Astrocyte of the cerebellum (primary cell): ENCODE results near the gene SZT2.
"Not testable (repeated sequence)": the region's sequence is repeated elsewhere in the genome, so short reads cannot be mapped to it uniquely, and the experiment has no call there.

Experiments used
- DNase-seq: peaks from one replicate; pipeline ENCODE4 v3.0.0-alpha.2; 2011; ENCODE audit warnings: low read depth
- H3K4me3 ChIP-seq: 2 replicates; pipeline ENCODE4 v1.5.1; 2011; ENCODE audit warnings: mild to moderate bottlenecking, low read depth, low read length, moderate library complexity
- in situ Hi-C: cut with HindIII; loops from 2 replicates; pipeline ENCODE4 v1.10.0; 2017; ENCODE audit warnings: low sequenced_read_pairs
- TF ChIP-seq, protein P1 (sequence below): IDR thresholded peaks from 2 replicates; pipeline ENCODE4 v1.5.1; 2012; ENCODE audit warnings: low read length, low read depth, moderate library complexity, mild to moderate bottlenecking; ENCODE audit errors: missing control alignments

The SZT2 gene

DNA sequence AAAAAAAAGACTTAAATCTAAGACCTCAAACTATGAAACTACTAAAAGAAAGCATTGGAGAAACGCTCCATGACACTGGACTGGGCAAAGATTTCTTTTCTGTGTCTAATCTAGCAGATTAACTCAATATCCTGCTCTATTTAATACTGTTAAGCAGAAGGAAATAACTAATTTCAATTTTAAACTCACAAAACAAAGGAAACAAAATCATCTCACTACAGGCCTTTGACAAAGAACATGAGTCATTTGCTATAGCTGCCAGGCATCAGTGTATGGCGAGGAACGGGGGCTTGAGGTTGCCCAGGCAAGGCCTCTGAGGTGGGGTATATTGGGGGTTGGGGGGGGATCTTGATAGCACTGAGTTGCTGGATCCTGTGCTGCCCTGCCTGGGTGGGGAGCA is 20.9 kb downstream of the SZT2 start:
- TF ChIP-seq, protein P1, sequence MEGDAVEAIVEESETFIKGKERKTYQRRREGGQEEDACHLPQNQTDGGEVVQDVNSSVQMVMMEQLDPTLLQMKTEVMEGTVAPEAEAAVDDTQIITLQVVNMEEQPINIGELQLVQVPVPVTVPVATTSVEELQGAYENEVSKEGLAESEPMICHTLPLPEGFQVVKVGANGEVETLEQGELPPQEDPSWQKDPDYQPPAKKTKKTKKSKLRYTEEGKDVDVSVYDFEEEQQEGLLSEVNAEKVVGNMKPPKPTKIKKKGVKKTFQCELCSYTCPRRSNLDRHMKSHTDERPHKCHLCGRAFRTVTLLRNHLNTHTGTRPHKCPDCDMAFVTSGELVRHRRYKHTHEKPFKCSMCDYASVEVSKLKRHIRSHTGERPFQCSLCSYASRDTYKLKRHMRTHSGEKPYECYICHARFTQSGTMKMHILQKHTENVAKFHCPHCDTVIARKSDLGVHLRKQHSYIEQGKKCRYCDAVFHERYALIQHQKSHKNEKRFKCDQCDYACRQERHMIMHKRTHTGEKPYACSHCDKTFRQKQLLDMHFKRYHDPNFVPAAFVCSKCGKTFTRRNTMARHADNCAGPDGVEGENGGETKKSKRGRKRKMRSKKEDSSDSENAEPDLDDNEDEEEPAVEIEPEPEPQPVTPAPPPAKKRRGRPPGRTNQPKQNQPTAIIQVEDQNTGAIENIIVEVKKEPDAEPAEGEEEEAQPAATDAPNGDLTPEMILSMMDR, result no peak
- no peak for DNase-seq
- H3K4me3 ChIP-seq, result no peak overlapping the region
- in situ Hi-C loops, result no loop called here

DNA sequence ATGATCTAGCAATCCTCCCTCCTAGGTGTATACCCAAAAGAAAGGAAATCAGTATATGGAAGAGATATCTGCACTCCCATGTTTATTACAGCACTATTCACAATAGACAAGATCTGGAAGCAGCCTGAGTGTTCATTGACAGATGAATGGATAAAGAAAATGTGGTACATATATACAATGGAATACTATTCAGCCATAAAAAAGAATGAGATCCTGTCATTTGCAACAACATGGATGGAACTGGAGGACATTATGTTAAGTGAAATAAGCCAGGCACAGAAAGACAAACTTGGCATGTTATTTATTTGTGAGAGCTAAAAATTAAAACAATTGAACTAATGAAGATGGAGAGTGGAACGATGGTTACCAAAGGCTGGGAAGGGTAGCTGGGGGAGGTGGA is 23.7 kb downstream of the SZT2 start:
- DNase-seq, H3K4me3 ChIP-seq, in situ Hi-C loops: not testable (repeated sequence)

DNA sequence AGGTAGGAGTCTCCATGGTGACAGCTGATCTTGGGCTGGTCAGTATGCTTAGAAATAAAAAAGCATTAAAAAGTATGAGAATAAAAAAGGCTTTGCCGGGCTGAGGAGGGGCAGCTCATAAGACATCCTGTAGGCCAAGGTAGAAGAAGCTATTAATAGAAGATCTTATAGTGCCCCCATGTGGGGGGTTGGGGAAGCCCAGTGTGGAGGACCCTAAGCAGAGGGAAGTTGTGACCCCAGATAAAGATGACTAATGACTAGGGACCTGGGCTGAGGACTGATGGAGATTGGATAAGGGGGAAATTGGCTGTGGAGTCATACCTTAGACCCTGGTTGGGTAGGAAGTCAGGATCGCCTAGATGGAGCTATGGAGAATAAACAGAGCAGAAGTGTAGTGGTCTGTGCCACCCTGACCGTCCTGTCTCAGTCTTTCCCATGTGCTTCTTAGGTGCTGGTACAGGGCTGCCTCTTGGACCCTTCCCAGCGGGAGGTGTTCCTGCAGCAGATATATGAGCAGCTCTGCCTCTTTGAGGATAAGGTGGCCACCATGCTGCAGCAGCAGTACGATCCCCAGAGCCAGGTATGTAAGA is 25.0 kb downstream of the SZT2 start:
- in situ Hi-C loops, result no loop called here
- TF ChIP-seq, protein P1, result peak; percentile 69
- H3K4me3 ChIP-seq, result no peak overlapping the region
- peak; percentile 18 for DNase-seq

DNA sequence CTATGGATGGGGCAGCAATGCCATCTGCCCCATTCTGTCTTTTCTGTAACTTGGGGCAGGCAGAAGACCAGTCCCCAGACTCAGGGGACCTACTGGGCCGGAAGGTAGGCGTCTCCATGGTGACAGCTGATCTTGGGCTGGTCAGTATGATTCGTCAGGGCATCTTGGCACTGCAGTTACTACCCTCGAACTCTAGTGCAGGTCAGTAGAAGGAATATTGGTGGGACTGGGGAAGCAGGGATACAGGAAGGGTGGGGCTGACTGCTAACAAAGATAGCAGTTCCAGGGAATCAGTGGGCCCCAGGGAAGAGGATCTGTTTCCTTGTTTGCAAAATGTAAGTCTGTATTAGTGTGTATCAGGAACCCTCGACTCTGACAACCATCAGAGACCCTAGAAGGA is 26.2 kb downstream of the SZT2 start:
- in situ Hi-C loops, result no loop called here
- no peak for DNase-seq
- TF ChIP-seq, protein P1, result no peak
- no peak overlapping the region for H3K4me3 ChIP-seq

DNA sequence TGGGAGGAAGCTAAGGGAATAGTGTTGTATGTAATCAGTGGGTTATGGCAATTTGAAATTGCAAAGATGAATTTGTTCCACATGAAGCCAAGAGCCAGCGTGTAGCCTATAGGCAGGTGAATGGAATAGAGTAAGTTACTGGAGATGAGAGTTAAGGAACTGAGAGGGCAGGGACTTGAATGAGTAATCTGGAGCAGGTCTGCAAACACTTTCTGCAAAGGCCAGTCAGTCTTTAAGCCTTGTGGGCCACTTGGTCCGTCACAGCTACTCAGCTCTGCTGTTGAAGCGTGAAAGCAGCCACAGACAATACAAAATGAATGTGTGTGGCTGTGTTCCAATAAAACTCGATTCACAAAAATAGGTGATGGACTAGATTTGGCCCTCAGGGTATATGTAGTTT is 29.2 kb downstream of the SZT2 start:
- in situ Hi-C loops, result no loop called here
- DNase-seq, result no peak
- TF ChIP-seq, protein P1, result no peak
- no peak overlapping the region for H3K4me3 ChIP-seq

DNA sequence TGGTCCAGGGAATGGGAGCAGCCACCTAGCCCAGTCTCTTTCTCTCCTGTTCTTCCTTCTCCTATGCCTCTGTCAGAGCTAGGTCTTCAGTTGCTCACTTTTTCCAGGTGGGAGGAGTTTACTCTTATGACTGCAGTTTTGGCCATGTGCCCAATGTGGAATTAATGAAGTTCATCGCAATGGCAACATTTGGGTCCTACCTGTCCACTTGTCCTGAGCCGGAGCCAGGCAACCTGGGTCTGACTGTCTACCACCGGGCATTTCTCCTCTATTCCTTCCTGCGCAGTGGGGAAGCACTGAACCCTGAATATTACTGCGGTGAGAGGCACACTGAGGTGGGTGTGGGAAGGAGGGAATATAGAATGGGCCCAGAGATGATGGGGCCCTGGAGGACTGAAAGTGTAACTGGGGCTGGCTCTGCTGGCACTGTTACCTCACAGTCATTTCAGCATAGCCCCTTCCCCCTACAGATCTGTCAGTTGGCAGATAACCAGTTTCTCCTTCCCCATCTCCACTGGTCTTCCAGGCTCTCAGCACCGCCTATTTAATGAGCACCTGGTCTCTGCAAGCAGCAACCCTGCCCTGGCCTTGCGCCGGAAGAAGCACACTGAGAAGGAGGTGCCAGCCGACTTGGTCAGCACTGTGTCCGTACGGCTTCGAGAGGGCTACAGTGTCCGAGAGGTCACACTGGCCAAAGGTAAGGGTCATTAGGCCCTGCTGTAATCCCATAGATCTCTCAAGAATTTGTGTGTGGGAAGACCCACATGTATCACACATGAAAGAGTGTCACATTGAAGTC is 30.1 kb downstream of the SZT2 start:
- no peak for DNase-seq
- in situ Hi-C loops, result no loop called here

DNA sequence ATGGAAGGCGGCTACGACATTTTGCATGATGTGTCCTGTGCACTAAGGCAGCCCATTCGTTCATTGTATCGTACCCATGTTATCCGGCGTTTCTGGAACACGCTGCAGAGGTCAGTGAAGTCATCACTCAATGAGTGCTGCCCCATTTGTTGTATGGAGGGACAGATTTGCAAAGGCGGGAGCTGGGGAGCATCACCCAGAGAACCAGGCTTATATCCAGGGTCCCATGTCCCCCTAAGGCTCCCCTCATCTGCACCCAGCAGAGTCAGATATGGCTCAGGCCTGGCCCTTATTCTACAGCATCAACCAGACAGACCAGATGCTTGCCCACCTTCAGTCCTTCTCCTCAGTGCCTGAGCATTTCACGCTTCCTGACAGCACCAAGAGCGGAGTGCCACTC is 31.2 kb downstream of the SZT2 start:
- no peak overlapping the region for H3K4me3 ChIP-seq
- TF ChIP-seq, protein P1, result no peak
- in situ Hi-C loops, result no loop called here
- DNase-seq, result no peak

More for the DNA sequence above, 30.1 kb downstream of the SZT2 start:
- TF ChIP-seq, protein P1, result no peak
- no peak overlapping the region for H3K4me3 ChIP-seq
